Tibial artery (tissue), 4 donors: ENCODE measurements around the gene FBXO48.

Experiments used
- DNase-seq, 2 donors: peaks; one replicate each; pipeline ENCODE4 v3.0.0-alpha.2; 2019
- H3K27ac ChIP-seq, 2 donors: fragments of 200-600 bp; sonication (generic) in 1 of 2; 1 replicate in 1 of 2; 2 replicates in 1 of 2; pipeline ENCODE4 v1.5.1; 2018 to 2019; ENCODE audit warnings: mild to moderate bottlenecking in 1 of 2
- H3K27me3 ChIP-seq, 2 donors: fragments of 200-600 bp; sonication (generic) in 1 of 2; one replicate each; pipeline versions ENCODE4 v1.5.1 to v1.6.0; 2016 to 2019
- H3K36me3 ChIP-seq, 3 donors: fragments of 200-600 bp; sonication (generic) in 2 of 3; one replicate each; pipeline ENCODE4 v1.5.1; 2016 to 2019; ENCODE audit warnings: mild to moderate bottlenecking in 2 of 3
- H3K4me1 ChIP-seq, 4 donors: fragments of 200-600 bp; sonication (generic) in 2 of 4; 1 replicate in 3 of 4; 2 replicates in 1 of 4; pipeline ENCODE4 v1.5.1; 2016 to 2019
- H3K4me3 ChIP-seq, 2 donors: fragments of 200-600 bp; sonication (generic) in 1 of 2; 1 replicate in 1 of 2; 2 replicates in 1 of 2; pipeline ENCODE4 v1.5.1; 2018 to 2019; ENCODE audit warnings: mild to moderate bottlenecking in 2 of 2
- H3K9me3 ChIP-seq, 3 donors: fragments of 200-600 bp; sonication (generic) in 1 of 3; one replicate each; pipeline ENCODE4 v1.5.1; 2016 to 2019
- CTCF ChIP-seq, 2 experiments: fragments of 200-600 bp in 1 of 2; fragments of 450-650 bp in 1 of 2; IDR thresholded peaks; one replicate each; pipeline ENCODE4 v1.5.1; 2017 to 2019; ENCODE audit warnings: antibody characterized with exemption in 2 of 2, mild to moderate bottlenecking in 1 of 2, moderate library complexity in 1 of 2
- intact Hi-C: fragments of 100-400 bp; cut with DNase I; formaldehyde crosslinking; loops from one replicate; pipeline ENCODE4 v1.15.0; 2023; ENCODE audit warnings: low total_unique reads

FBXO48 gene

DNA sequence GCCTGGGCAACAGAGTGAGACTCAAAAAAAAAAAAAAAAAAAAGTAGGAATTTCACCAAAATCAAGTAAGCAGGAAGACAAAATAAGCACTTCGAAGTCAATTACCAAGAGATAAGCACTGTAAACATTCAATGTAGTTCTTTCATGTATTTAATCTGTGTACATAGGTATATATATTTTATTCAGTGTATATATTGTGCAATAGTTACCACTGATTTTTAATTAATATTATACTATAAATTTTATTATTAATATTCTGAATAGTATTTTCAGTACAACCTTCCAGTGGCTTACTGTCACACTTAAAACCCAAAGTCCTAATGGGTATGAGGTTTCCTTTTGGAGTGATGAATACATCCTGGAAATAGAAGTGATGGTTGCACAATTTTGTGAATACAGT lies 9.4 kb upstream of the FBXO48 start:
- no peak for DNase-seq
- Histone ChIP-seq H3K9me3 (no peaks in the 10 kb centered on the region), H3K36me3 (no peaks in the 10 kb centered on the region), H3K4me1 (no peaks in the 10 kb centered on the region), H3K4me3 (no peak overlapping the region), H3K27ac (no peak overlapping the region), H3K27me3 (no peaks in the 10 kb centered on the region)
- intact Hi-C loops: no loop called here
- no peak for TF ChIP-seq CTCF (IDR thresholded peaks at IDR 0.05)

DNA sequence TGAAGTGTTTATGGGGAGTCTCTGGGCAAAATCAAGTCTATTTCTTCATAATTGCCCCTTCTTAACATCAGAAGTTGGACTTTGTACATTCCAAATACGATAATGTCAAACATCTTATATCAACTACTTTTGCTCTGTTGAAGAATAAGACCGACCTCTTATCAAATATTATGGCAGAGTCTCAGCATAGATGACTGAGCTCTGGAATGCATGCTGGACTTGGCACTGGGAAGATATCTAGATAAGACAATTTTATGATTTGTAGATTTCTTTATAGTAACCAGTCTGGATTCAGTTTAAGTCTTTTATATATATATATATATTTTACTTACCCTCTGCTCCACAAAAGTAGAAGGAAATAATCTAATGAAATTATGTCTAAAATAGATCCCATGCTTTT lies 8.5 kb upstream of the FBXO48 start:
- Histone ChIP-seq H3K27me3 (no peaks in the 10 kb centered on the region), H3K9me3 (no peaks in the 10 kb centered on the region), H3K4me3 (no peak overlapping the region), H3K27ac (no peak overlapping the region), H3K4me1 (no peaks in the 10 kb centered on the region), H3K36me3 (no peaks in the 10 kb centered on the region)
- DNase-seq: no peak
- no peak for TF ChIP-seq CTCF (IDR thresholded peaks at IDR 0.05)
- intact Hi-C loops: no loop called here

GRCh38 chr2:68475110-68475509 lies 8.0 kb upstream of the FBXO48 start:
- Histone ChIP-seq H3K27me3 (no peaks in the 10 kb centered on the region), H3K4me3 (no peak overlapping the region), H3K27ac (no peak overlapping the region), H3K4me1 (no peaks in the 10 kb centered on the region), H3K9me3 (no peaks in the 10 kb centered on the region), H3K36me3 (no peaks in the 10 kb centered on the region)
- intact Hi-C loops: no loop called here
- TF ChIP-seq CTCF (IDR thresholded peaks at IDR 0.05): no peak
- no peak for DNase-seq

GRCh38 chr2:68472796-68473414 lies 5.8 kb upstream of the FBXO48 start:
- intact Hi-C loops: no loop called here

GRCh38 chr2:68471385-68471784 lies 4.3 kb upstream of the FBXO48 start:
- H3K27me3 ChIP-seq: no peaks in the 10 kb centered on the region
- H3K4me3 ChIP-seq: no peak overlapping the region
- intact Hi-C loops: no loop called here

More at GRCh38 chr2:68472796-68473414, 5.8 kb upstream of the FBXO48 start:
- no peaks in the 10 kb centered on the region for H3K36me3 ChIP-seq
- H3K27me3 ChIP-seq: no peaks in the 10 kb centered on the region
- no peak overlapping the region for H3K4me3 ChIP-seq
- H3K4me1 ChIP-seq: peaks cover 0 to 9% (median 4%) of the 10 kb centered on the region in 4 donors
- H3K27ac ChIP-seq: no peak overlapping the region
- DNase-seq: no peak
- no peak for TF ChIP-seq CTCF (IDR thresholded peaks at IDR 0.05)
- no peaks in the 10 kb centered on the region for H3K9me3 ChIP-seq

More at GRCh38 chr2:68471385-68471784, 4.3 kb upstream of the FBXO48 start:
- peaks cover 0 to 12% (median 5%) of the 10 kb centered on the region in 4 donors for H3K4me1 ChIP-seq
- no peak overlapping the region for H3K27ac ChIP-seq
- TF ChIP-seq CTCF (IDR thresholded peaks at IDR 0.05): no peak
- no peaks in the 10 kb centered on the region for H3K36me3 ChIP-seq
- DNase-seq: no peak
- no peaks in the 10 kb centered on the region for H3K9me3 ChIP-seq
